HG02571 (cell line): ENCODE data around the gene CDH1.

ENCODE experiments used
- ATAC-seq: cut with Tn5 transposase; IDR thresholded peaks from one replicate; pipeline ENCODE4 v1.9.1; 2021; ENCODE audit warnings: mild to moderate bottlenecking, moderate library complexity; ENCODE audit not compliant: unreplicated experiment

CDH1 gene

DNA sequence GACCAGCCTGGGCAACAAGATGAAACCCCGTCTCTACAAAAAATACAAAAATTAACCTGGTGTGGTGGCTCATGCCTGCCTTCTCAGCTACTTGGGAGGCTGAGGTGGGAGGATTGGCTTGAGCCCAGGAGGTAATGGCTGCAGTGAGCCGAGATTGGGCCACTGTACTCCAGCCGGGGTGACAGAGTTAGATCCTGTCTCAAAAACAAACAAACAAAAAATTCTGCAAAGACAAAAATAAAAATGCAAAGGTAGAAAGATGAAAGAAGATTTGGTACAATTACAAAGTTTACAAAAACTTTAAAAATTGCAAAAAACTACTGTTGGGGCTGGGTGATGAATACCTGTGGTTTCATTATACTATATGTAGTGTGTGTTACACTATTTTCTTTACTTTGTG, 5.5 kb upstream of the CDH1 start:
- ATAC-seq = no peak

DNA sequence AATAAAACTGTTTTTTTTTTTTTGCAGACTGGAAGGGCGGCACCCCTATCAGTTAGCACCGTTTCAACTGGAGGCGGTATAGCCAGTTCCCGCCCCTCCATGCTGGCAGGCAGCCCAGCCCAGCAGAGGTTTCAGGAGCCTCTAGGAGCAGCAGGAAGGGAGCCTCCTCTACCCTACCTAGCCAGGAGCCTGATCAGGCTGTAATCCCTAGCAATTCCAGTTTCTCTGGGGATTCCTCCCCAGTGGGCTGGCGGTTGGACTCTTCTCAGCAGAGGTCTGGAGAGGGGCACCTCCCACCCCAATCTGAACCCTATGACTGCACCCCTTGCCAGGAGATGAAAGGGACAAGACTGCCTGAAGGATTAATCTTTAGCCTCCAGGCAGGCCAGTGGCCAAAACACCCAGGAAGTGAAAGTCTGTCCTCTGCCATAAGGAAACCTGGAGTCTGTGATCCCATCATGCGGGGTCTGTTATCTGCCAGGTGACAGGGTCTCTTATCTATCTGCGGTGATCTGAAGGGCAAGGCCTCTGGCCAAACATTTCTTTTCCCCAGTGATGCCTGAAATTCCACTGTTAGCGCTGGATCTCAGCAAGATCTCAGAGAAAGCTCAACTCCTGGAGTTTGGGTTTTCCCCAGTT, 4.9 kb upstream of the CDH1 start:
- no peak for ATAC-seq

DNA sequence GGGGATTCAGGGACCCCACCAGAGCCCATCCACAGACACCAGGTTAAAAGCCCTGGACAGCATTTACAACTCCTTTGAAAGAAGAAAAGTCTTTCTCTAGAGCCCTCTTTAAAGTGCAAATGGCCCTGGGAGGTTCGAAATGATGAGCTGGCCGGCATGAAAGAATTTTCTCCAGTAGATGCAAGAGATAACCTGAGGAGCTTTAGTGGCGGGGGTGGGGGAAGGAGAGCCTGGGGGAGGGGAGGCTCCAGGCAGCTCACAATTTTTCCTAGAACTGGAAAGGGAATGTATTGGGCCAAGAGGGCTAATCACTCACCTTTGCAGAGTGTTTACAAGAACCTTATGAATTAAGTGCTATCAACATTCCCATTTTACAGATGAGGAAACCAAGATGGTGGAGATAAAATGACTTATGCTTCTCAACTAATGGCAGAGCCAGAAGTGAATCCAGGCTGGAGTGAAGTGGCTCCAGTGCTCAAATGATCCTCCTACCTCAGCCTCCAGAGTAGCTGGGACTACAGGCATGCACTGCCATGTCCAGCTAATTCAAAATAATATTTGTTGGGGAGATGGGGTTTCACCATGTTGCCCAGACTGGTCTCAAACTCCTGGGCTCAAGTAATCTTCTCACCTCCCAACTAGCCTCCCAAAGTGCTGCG, 4.2 kb upstream of the CDH1 start:
- no peak for ATAC-seq

DNA sequence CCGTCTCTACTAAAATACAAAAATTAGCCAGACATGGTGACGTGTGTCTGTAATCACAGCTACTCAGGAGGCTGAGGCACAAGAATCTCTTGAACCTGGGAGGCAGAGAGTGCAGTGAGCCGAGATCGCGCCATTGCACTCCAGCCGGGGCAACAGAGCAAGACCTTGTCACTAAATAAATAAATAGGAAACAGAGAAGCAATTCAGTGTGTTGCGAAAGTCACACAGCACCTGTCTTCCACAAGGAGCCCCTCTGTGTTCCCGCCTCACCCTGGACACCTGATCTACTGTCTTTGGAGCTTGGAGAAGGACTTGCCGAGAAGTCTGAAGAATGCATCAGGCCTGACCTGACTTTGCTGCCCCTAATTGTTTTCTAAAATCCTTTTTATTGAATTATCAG, 3.5 kb upstream of the CDH1 start:
- ATAC-seq = no peak

DNA sequence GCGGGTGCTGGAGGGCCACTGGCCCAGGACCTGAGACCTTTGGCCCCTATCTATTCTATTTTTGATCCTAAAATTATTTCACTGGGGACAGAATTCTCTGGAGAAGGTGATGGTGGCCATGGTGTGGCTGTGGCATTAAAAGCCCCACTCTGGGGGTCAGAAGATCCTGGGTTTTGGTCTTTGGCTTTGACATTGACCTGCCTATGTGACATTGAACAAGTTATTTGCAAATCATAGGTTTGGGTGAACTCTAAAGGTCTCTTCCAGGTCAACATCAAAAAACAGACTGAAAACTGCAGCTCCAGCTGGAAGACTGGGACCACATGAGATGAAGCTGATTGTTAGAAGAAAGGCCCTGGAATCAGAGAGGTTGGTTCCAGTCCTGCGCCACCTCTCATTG, 2.3 kb upstream of the CDH1 start:
- no peak for ATAC-seq

DNA sequence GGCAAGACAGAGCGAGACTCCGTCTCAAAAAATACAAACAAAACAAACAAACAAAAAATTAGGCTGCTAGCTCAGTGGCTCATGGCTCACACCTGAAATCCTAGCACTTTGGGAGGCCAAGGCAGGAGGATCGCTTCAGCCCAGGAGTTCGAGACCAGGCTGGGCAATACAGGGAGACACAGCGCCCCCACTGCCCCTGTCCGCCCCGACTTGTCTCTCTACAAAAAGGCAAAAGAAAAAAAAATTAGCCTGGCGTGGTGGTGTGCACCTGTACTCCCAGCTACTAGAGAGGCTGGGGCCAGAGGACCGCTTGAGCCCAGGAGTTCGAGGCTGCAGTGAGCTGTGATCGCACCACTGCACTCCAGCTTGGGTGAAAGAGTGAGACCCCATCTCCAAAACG, 531 bp upstream of the CDH1 start:
- ATAC-seq = no peak

DNA sequence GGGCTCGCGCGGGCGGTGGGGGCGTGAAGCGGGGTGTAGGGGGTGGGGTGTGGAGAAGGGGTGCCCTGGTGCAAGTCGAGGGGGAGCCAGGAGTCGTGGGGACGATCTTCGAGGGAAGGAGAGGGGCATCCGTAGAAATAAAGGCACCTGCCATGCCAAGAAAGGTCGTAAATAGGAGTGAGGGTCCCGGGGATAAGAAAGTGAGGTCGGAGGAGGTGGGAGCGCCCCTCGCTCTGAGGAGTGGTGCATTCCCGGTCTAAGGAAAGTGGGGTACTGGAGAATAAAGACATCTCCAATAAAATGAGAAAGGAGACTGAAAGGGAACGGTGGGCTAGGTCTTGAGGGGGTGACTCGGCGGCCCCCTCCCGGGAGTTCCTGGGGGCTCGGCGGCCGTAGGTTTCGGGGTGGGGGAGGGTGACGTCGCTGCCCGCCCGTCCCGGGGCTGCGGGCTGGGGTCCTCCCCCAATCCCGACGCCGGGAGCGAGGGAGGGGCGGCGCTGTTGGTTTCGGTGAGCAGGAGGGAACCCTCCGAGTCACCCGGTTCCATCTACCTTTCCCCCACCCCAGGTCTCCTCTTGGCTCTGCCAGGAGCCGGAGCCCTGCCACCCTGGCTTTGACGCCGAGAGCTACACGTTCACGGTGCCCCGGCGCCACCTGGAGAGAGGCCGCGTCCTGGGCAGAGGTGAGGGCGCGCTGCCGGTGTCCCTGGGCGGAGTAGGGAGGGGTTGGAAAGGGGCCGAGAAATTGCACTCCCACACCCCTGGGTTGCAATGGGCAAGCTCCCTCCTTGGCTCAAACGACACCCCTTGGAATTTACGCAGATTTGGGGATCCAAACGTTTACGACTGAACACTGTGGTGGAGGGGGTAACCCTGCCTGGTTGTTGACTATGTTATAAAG, 888 bp downstream of the CDH1 start:
- ATAC-seq = no peak

DNA sequence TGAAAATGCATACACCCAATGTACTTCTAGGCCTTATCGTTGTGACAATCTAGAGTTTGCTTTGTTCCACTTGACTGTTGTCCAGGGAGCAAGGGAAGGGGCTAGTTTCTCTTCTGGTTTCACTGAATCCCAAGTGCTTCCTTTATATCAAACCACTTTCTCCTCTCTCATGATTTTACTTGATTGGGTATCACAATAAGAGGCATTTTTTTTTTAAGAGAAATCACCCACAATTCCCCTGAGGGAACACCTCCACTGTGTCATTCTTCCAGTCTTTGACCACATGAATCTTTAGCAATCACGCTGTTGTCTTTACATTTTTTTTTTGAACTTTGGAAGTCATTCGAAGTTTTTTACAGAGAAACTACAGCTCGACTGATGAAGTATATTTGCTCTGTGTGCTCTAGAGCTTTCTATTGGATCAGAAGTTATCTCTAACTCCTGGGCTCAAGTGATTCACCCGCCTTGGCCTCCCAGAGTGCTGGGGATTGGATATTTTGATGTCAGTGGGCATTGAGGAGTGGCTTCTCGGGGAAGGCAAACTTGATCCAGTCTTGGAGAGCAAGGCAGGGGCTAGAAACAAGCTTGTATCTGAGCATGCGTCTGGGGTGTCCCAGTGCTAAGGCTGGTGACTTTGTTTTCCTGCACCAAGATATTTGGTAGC, 3.0 kb downstream of the CDH1 start:
- no peak for ATAC-seq

DNA sequence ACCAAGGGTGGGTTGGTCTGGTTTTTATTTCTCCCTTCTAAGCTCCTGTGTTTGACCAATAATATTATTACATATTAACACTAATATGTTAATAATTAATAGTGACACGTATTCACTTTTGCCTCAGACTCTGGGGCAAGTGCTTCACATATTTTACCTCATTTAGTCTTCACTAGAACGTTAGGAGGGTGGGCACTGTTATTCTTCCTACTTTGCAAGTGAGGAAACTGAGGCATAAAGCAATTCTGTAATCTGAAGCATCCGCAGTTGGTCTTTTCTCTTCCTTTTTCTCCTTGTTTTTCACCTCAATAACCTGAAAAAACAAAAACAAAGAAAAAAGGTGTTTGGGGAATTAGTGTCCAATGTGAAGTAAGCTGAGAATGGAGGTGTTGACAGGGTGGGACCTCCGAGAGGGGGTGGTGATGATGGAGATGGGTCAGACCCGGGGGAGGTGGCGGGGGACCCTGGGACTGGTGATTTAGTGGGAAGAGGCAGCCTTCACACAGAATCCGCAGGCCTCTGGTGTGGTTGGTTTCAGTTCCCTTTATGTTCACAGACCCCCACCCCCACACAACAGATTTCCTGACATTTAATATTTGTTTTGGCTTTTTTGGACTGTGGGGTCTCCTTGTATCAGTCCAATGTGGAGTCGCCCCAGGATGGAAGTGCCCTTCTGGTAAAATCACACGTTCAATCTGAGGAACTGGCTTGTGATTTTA, 3.7 kb downstream of the CDH1 start:
- ATAC-seq = no peak

DNA sequence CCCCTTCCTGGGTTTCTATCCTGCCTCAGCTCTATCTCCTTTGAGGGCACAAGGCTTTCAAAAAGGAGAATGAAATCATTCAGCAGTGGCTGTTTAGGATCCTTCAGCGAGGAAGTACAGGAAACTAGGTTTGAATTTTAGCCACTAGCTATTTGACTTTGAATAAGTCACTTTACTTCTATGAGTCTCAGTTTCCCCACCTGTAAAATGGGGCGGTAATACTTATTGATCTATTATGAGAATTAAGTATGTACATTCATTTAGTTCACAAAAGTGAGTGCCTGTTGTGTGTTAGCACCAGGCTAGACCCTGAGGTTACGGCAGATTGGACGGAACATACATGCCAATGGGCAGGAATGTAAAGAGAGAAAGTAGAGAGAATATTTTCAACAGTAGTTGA, 6.6 kb downstream of the CDH1 start:
- no peak for ATAC-seq

DNA sequence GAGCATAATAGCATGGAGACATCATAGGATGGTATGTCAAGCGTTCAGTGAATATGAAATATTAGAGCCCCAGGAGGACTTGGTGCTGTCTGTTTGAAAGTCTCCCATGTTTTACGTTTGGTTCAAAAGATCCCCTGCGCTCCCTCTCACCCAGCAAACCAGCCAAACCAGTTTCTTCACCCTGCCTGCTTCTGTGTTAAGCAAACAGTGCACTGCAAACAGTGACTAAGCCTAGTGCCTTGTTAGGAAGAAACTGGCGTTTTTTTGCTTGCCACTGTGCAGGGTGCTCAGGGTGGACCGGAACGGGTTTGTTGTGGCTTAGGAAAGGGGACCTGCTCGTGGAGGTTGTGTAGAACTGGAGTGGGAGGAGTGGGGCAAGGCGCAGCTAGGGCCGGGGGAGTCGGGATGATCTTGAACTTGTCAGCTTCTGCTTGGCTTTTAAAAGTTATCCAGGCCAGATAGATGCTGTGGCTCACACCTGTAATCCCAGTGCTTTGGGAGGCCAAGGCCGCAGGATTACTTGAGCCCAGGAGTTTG, 7.7 kb downstream of the CDH1 start:
- no peak for ATAC-seq

DNA sequence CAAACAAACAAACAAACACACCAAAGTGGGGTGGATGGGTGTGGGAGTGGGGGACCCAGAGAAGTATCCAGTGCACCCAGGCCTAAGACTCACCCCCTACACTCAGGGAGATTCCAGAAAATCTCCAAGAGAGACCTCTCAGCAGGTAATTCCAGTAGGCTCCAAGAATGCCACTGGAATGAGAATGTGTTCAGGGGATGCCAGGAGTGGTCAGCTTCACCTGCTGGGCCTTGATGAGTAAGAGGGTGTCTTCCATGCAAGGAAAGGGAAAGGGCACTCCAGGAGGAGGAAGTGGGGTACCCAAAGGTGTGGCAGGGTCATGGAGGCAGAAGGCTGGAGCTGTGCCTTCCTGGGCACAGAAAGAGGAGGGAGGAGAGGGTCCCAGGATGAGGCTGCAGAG, 9.9 kb downstream of the CDH1 start:
- ATAC-seq = no peak

DNA sequence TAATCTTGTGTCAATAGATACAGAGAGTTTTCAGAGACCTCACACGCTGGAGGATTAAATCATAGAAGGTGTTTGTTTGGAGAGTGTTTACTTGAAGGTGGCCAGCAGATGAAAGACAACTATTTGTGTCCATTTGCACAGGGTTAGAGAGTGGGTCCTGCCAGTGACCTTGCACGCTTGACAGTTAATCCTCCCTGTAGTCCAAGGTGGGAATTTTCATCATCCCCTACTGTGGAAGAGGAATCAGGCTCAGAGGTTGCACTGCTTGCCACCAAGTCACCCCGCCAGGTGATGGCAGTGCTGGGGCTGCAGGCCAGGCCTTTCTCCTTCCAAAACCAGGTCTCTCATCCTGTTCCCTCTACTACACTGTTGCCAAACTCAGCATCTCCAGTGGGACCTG, 12.3 kb downstream of the CDH1 start:
- no peak for ATAC-seq

DNA sequence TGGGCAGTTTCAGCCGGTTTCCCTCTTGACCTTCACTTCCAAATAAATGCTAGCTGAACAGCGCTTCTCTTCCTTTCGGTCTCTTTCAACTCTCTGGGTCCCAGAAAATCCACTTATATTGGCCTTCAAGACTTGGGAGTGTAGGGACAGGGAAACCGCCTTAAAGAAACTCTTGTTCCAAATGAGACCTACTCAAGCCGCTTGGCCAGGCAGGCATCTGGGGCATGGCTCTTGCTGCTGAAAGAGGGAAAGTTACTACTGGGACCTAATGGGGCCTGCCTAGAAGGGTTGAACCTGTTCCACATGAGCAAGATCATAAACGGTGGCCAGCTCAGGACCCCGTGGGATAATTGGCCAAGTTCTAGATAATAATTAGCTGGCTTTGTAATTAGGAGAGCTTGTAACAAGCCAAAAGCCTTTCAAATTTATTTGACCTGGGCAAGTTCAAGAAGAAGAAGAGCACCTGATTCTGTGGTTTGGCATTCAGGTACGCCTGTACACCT, 13.2 kb downstream of the CDH1 start:
- no peak for ATAC-seq

DNA sequence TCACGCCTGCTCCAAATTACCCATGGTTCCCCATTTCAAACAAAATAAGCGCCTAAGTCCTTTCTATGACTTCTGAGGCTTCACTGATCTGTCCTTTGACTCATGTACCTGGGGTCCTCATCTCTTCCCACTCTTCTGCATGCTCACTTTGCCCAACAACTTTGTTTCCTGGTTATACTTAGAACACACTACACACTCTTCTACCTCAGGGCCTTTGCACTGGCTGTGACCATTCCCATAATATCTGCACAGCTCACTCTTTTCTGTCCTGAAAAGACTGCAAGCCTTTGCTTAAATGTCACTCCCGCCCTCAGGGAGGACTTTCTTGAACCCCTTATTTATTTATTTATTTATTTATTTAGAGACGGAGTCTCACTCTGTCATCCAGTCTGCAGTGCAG, 14.1 kb downstream of the CDH1 start:
- no peak for ATAC-seq

DNA sequence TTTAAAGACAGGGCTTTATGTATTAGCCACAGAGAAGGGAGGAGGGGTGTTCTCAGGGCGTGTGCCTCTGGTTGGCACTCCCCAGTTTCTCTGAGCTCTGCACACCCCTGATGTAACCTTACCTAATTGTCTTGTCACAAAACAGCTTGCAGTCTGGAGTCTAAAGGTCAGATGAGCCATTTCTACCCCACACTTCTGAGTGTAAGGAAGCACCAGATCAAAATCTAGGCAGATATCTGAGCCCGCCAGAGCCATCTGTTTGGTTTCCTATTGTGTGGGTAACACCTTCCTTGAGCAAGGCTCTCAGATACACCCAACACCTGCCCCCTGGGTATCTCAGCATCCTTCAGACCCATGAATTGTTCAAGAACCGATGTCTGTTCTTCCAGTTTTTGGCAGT, 15.5 kb downstream of the CDH1 start:
- ATAC-seq = no peak

DNA sequence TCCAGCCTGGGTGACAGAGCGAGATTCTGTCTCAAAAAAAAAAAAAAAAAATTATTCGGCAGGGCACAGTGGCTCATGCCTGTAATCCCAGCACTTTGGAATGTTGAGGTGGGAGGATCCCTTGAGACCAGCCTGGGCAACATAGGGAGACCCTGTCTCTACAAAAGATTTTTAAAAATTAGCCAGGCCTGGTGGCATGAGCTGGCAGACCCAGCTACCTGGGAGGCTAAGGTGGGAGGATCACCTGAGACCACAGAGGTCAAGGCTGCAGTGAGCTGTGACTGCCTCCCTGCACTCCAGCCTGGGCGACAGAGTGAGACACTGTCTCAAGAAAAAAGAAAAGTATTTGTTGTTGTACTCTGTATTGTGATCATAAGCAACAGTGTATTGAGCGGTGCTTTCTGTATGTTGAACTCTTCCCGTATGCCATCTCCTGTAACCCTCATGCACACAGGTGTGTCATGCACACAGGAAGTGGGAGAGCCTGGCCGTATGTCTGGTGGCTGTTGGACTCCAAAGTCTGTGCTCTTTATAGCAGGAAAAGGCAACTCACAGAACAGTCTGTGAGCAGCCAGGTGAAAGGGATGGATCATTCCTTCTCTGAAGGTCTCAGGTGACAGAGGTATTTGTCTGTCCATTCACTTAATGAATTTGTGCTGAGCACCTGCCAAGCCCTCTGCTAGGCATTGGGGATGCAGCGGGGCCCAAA, 17.1 kb downstream of the CDH1 start:
- no peak for ATAC-seq

DNA sequence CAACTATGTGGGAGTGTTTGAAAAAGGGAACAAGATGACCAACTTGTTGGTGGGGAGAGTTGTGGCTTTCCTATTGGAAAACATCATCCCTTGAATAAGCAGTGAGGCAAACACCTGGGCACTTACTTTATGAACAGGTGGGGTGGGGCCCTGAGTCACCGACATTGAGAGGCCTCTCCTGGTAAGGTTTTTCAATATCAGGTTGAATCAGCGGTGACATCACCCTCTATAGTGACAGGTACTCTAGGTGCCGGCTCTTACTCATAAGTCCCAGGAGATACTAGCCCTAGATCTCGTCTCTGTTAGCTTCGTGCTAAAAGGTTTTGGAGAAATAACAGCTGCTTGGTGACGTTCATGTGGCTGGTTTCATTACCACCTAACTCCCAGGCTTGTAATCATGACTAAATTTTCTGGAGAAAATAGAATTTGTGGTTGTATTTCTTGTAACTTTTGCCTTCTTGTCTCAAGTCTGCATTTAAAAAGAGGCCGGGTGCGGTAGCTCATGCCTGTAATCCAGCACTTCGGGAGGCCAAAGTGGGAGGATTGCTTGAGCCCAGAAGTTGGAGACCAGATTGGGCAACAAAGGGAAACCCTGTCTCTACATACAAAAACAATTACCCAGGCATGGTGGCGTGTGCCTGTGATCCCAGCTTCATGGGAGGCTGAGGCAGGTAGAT, 19.3 kb downstream of the CDH1 start:
- peak; percentile 55 for ATAC-seq

DNA sequence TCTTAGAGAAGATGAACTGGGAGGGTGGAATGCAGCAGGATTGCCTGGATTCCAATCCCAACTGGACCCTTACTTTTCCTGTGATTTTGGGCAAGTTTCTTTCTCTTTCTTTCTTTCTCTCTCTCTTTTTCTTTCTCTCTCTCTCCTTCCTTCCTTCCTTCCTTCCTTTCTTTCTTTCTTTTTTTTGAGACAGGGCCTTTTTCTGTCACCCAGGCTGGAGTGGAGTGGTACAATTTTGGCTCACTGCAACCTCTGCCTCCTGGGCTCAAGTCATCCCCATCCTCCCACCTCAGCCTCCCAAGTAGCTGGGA, 20.5 kb downstream of the CDH1 start:
- ATAC-seq = no peak
